HS-27A (cell line): ENCODE results near the gene MYO7B.

Experiments
- DNase-seq: peaks from one replicate; pipeline ENCODE4 v3.0.0-alpha.2; 2012; ENCODE audit warnings: low read depth, missing footprints

Gene MYO7B

DNA sequence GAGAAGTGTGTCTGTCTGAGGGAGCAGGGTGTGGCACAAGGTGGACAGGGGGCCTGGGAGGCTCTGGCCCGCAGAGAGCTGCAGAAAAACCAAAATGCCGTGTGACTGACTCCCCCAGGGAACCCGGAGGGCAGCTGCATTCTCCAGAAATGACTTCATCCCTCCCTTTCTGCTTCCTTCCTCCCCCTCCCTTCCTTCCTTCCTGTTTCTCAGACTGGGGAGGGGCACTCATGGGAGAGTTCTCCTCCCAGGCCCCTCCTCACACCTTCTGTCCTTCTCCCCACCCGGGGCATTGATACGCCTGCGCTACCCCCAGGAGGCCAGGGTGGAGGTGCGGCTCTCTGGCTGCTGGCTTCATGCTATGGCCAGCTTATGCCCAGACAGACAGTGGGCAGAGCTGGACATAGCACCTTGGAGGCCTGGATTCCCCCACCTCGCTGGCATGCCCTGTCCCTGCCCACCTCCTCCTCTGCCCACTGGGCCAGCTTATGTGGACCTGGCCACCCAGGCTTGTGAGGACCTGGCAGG is 102.3 kb downstream of the MYO7B start:
- peak; percentile 97 for DNase-seq

DNA sequence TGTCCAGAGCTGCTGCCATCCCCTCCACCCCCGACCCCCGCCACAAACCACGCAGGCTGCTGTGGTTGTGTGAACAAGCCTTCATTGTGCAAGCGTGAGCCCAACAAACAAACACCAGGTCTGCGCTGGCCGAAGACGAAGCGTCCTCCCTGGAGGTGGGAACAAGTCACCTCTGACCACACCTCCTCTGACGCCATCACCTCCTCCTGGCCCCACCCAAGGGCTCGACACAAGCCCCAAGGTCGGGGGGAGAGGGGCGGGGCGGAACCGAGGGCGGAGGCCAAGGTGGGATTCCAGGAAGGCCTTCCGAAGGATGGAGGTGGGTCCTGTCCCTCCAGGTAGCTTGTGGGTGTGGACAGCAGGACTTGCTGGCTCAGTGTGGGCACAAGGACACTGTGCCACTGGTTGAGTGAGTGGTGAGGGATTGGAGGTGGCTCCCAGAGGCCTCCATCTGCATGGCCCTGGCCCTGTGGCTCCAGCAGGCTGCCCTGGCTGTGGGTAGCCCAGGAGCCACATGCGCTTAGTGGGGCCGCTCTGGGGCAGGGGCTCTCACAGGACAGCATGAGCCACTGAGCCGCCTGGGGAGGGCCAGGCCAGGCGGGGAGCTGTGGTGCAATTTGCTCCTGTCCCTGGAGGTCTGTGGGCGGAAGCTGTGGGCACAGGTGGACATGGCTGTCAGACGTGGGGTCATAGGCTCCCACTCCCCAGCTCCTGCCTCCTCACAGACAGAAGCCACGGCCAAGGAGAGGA is 103.1 kb downstream of the MYO7B start:
- no peak for DNase-seq

- DNase-seq = no peak
Observed at GRCh38 chr2:127639111-127639474, 103.6 kb downstream of the MYO7B start.

GRCh38 chr2:127640082-127641072 is 104.9 kb downstream of the MYO7B start:
- no peak for DNase-seq

DNA sequence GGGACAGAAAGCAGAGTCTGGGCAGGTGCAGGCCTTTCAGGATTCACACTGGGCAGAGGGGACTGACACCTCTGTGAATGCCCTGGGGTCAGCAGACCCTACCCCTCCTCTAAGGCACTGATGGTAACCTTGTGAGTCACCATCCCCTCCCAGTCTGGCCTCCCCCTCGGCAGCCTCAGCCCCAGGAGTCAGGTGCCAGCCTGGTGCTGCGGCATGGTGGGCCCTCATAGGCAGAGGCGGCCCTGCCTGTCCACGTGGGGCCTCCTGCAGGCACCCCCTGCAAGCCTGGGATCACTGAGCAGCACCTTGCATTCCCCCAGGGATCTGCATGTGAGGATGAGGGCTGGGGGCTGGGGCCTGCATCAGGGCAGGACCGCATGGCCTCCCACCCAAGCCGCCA is 105.7 kb downstream of the MYO7B start:
- DNase-seq = no peak

GRCh38 chr2:127641846-127642507 is 106.5 kb downstream of the MYO7B start:
- no peak for DNase-seq

DNA sequence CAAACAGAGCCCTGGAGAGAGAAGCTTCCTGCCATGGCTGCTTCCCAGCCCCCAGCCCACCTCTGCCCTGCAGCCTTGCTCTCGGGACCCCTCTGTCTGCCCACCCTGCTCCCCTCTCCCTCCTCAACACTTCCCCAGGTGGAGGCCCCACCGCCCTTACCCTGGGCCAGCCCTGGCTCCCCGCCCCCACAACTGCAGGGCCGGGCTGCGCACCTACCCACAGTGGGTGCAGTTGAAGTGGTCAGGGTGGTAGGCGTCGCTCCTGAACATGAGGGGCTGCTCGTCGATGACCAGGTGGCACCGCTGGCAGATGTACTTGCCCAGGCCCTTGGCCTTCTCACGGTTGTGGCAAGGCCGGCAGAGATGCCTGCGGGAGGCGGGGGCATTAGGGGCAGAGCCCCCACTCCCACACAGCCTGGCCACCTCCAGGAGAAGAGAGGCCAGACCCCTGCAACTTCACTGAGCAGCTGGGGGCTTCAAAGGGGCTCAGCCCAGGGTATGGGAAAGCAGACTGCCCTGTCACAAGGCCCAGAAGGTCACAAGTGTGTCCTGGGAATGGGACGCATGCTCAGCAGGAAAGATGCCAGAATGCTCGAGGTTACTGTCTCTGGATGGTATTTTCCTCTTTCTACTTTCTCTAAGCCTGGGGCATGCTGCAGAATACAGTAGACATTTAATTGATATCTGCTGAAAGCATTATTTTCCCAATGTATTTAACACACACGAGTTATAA is 107.4 kb downstream of the MYO7B start:
- no peak for DNase-seq

GRCh38 chr2:127643439-127644065 is 108.1 kb downstream of the MYO7B start:
- DNase-seq = no peak

- DNase-seq = no peak
Observed at GRCh38 chr2:127644066-127645025, 108.9 kb downstream of the MYO7B start.

DNA sequence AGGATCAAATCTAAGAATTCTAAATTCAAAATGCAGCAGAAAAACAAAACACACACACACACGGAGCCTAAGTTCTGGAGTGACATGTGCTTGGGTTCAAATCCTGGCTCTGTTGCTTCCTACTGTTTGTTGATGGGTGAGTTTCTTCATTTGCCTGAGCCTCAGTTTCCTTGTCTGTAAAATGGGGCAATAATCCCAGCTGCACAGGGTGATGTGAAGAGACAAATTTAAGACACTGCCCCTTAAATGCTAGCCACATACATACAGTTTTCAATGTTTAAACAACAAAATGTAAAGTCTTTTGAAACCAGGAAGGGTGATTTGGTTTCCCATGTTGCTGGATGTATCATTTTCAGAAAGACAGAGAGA is 109.5 kb downstream of the MYO7B start:
- no peak for DNase-seq

- DNase-seq = no peak
Observed at GRCh38 chr2:127645395-127646291, 110.2 kb downstream of the MYO7B start, which contains the start of gene GPR17. TSS of gene GPR17 (plus strand) at chr2:127646153. CDS start at chr2:127650736, 4,583 bp downstream.

DNA sequence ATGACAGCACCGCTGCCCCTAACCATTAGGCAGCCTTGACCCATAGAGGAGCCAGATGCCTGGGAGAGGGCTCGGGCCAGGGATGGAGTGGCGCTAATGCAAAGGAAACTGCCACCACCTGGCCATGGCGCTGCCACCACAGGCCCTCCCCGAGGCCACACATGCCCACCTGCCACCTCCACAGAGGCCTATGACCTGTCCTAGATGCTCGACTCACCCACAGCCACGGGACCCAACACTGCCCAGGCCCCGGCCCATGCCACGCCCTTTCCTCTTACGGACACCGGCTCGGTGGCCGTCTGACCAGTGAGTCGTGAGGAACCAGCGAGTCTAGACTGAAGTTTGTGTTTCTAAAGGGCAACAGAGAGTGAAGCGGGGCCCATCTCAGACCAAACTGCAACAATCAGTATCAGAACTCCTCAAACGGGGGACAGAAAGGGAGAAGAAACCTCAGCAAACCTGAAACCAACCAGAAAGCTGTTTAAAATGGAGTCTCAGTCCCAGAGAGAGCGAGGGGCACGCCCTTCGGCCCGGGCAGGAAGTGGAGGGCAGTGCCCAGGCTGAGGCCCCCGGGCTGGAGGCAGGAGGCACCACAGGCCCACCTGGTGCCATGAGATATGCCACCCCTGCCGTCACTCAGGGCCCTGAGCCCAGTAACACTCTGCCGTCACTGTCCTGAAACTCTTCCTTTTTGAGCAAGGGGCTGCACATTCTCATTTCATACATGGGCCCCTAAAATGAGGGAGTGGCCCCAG is 111.2 kb downstream of the MYO7B start:
- no peak for DNase-seq

- DNase-seq = peak; percentile 94
Observed at GRCh38 chr2:127647242-127648190, 112.0 kb downstream of the MYO7B start.

DNA sequence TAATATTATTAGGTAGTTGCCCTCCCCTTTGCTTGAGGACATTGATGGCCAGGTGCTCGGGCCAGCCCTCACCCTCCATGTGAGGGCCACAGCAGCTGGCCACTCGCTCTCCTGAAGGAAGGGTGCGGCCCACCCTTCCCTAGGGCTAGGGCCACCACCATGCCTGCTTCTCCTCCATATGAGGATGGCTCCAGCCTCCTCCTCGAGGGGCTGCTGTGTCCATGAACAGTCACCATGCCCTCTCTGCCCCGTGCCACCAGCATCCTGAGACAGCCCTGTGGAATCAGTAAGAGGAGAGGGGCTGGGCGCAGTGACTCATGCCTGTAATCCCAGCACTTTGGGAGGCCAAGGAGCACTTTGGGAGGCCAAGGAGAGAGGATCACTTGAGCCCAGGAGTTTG is 112.8 kb downstream of the MYO7B start:
- DNase-seq = no peak

DNA sequence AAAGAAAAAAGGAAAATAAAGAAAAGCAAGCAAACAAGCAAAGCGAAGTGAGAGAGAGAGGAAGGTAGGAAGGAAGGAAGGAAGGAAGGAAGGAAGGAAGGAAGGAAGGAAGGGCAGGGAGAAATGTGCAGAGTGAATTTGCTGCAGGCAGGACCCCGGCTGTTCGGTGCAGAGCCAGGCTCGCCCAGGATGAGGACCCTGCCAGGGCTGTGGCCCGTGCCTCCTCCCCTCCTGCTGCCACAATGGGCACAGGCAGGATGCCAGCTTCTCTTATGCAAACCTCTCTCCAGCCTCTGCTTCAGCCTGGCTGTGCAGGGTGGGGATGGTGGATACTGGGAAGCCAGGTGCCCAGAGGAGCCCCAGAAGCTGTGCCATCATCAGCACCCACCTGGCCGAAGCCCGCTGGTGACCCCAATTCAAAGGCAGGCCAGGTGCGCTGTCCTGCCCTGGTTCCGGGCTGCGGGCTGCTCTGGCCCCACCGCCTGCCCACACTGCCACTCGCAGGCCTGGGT is 113.7 kb downstream of the MYO7B start:
- DNase-seq = no peak

- DNase-seq = peak; percentile 82
Observed at GRCh38 chr2:127649684-127650040, 114.2 kb downstream of the MYO7B start.
